ENCODE data around the gene BTBD9.
"Not testable (repeated sequence)": the region's sequence is repeated elsewhere in the genome, so short reads cannot be mapped to it uniquely, and the experiment has no call there.

The BTBD9 gene

GRCh38 chr6:38443352-38444144 lies 196.2 kb downstream of the BTBD9 start:
- in situ Hi-C loops (cut with MboI; ENCODE audit: low sequenced_read_pairs), result no loop called here

GRCh38 chr6:38438097-38438496 lies 201.6 kb downstream of the BTBD9 start:
- in situ Hi-C loops (cut with MboI; ENCODE audit: low sequenced_read_pairs), result no loop called here

- in situ Hi-C loops (cut with MboI; ENCODE audit: low sequenced_read_pairs), result no loop called here
Measured at GRCh38 chr6:38436726-38437465, 202.8 kb downstream of the BTBD9 start.

- in situ Hi-C loops (cut with MboI; ENCODE audit: low sequenced_read_pairs), result no loop called here
Measured at GRCh38 chr6:38435330-38435729, 204.4 kb downstream of the BTBD9 start.

GRCh38 chr6:38434051-38434450 lies 205.7 kb downstream of the BTBD9 start:
- in situ Hi-C loops (cut with MboI; ENCODE audit: low sequenced_read_pairs), result no loop called here

- in situ Hi-C loops (cut with MboI; ENCODE audit: low sequenced_read_pairs), result no loop called here
Measured at GRCh38 chr6:38432479-38432878, 207.2 kb downstream of the BTBD9 start.

- in situ Hi-C loops (cut with MboI; ENCODE audit: low sequenced_read_pairs), result no loop called here
Measured at GRCh38 chr6:38432079-38432478, 207.7 kb downstream of the BTBD9 start.

GRCh38 chr6:38429546-38429945 lies 210.2 kb downstream of the BTBD9 start:
- in situ Hi-C loops (cut with MboI; ENCODE audit: low sequenced_read_pairs), result no loop called here

GRCh38 chr6:38427492-38428210 lies 212.1 kb downstream of the BTBD9 start:
- in situ Hi-C loops (cut with MboI; ENCODE audit: low sequenced_read_pairs), result no loop called here

- in situ Hi-C loops (cut with MboI; ENCODE audit: low sequenced_read_pairs), result not testable (repeated sequence)
Measured at GRCh38 chr6:38425788-38426488, 213.8 kb downstream of the BTBD9 start.

GRCh38 chr6:38423746-38424145 lies 216.0 kb downstream of the BTBD9 start:
- in situ Hi-C loops (cut with MboI; ENCODE audit: low sequenced_read_pairs), result no loop called here

- in situ Hi-C loops (cut with MboI; ENCODE audit: low sequenced_read_pairs), result no loop called here
Measured at GRCh38 chr6:38420207-38420606, 219.5 kb downstream of the BTBD9 start.

- in situ Hi-C loops (cut with MboI; ENCODE audit: low sequenced_read_pairs), result no loop called here
Measured at GRCh38 chr6:38417521-38417920, 222.2 kb downstream of the BTBD9 start.

- in situ Hi-C loops (cut with MboI; ENCODE audit: low sequenced_read_pairs), result no loop called here
Measured at GRCh38 chr6:38415231-38416005, 224.3 kb downstream of the BTBD9 start.

GRCh38 chr6:38413102-38413800 lies 226.5 kb downstream of the BTBD9 start:
- in situ Hi-C loops (cut with MboI; ENCODE audit: low sequenced_read_pairs), result no loop called here

GRCh38 chr6:38407192-38407591 lies 232.5 kb downstream of the BTBD9 start:
- in situ Hi-C loops (cut with MboI; ENCODE audit: low sequenced_read_pairs), result no loop called here

GRCh38 chr6:38406096-38406495 lies 233.6 kb downstream of the BTBD9 start:
- in situ Hi-C loops (cut with MboI; ENCODE audit: low sequenced_read_pairs), result no loop called here

- in situ Hi-C loops (cut with MboI; ENCODE audit: low sequenced_read_pairs), result no loop called here
Measured at GRCh38 chr6:38404900-38405556, 234.7 kb downstream of the BTBD9 start.

GRCh38 chr6:38404355-38404754 lies 235.4 kb downstream of the BTBD9 start:
- in situ Hi-C loops (cut with MboI; ENCODE audit: low sequenced_read_pairs), result no loop called here

All from HL-60/S4 treated with phorbol 12-myristate 13-acetate at 8.2 ng/mL for 4 days and 3 days (cell line).